Coronary artery (tissue), 2 donors: ENCODE results near the gene MED27.

Experiments
- DNase-seq: peaks from one replicate; pipeline ENCODE4 v3.0.0-alpha.2; 2017; ENCODE audit warnings: low spot score
- H3K27ac ChIP-seq, 2 donors: fragments of 200-600 bp; sonication (generic); one replicate each; pipeline ENCODE4 v1.5.1; 2016 to 2019
- H3K4me3 ChIP-seq: fragments of 200-600 bp; sonication (generic); 2 replicates; pipeline ENCODE4 v1.5.1; 2016; ENCODE audit warnings: mild to moderate bottlenecking, moderate library complexity
- CTCF ChIP-seq: fragments of 200-600 bp; sonication (generic); IDR thresholded peaks from one replicate; pipeline ENCODE4 v1.5.1; 2019; ENCODE audit warnings: antibody characterized with exemption

The MED27 gene

GRCh38 chr9:131960311-131960710 is 119.4 kb downstream of the MED27 start:
- DNase-seq, result no peak
- H3K27ac ChIP-seq, result no peak overlapping the region
- no peak for TF ChIP-seq CTCF
- H3K4me3 ChIP-seq, result no peak overlapping the region

- TF ChIP-seq CTCF, result no peak
- Histone ChIP-seq H3K27ac (no peak overlapping the region), H3K4me3 (no peak overlapping the region)
- DNase-seq, result no peak
Observed at GRCh38 chr9:131959887-131960286, 119.8 kb downstream of the MED27 start.

GRCh38 chr9:131959056-131959455 is 120.6 kb downstream of the MED27 start:
- no peak for TF ChIP-seq CTCF
- Histone ChIP-seq H3K27ac (no peak overlapping the region), H3K4me3 (no peak overlapping the region)
- DNase-seq, result no peak

- Histone ChIP-seq H3K4me3 (no peak overlapping the region), H3K27ac (no peak overlapping the region)
- DNase-seq, result no peak
- no peak for TF ChIP-seq CTCF
Observed at GRCh38 chr9:131954299-131954698, 125.4 kb downstream of the MED27 start.

- TF ChIP-seq CTCF, result no peak
- H3K4me3 ChIP-seq, result no peak overlapping the region
- peak overlapping the region; percentile 19 to 70 for H3K27ac ChIP-seq
- no peak for DNase-seq
Observed at GRCh38 chr9:131951905-131952304, 127.8 kb downstream of the MED27 start.

GRCh38 chr9:131951155-131951554 is 128.5 kb downstream of the MED27 start:
- H3K4me3 ChIP-seq, result no peak overlapping the region
- TF ChIP-seq CTCF, result no peak
- no peak for DNase-seq
- H3K27ac ChIP-seq, result peak overlapping the region; percentile 19 to 70

GRCh38 chr9:131950487-131950886 is 129.2 kb downstream of the MED27 start:
- no peak for TF ChIP-seq CTCF
- Histone ChIP-seq H3K4me3 (no peak overlapping the region), H3K27ac (no peak overlapping the region)
- no peak for DNase-seq
